HG03575 (cell line): Measurements from ENCODE around the gene HGFAC.

Source experiments
- ATAC-seq: cut with Tn5 transposase; IDR thresholded peaks from one replicate; pipeline ENCODE4 v1.9.1; 2021; ENCODE audit not compliant: unreplicated experiment, insufficient number of reproducible peaks, low FRiP score; ENCODE audit errors: extremely low read depth

HGFAC gene

DNA sequence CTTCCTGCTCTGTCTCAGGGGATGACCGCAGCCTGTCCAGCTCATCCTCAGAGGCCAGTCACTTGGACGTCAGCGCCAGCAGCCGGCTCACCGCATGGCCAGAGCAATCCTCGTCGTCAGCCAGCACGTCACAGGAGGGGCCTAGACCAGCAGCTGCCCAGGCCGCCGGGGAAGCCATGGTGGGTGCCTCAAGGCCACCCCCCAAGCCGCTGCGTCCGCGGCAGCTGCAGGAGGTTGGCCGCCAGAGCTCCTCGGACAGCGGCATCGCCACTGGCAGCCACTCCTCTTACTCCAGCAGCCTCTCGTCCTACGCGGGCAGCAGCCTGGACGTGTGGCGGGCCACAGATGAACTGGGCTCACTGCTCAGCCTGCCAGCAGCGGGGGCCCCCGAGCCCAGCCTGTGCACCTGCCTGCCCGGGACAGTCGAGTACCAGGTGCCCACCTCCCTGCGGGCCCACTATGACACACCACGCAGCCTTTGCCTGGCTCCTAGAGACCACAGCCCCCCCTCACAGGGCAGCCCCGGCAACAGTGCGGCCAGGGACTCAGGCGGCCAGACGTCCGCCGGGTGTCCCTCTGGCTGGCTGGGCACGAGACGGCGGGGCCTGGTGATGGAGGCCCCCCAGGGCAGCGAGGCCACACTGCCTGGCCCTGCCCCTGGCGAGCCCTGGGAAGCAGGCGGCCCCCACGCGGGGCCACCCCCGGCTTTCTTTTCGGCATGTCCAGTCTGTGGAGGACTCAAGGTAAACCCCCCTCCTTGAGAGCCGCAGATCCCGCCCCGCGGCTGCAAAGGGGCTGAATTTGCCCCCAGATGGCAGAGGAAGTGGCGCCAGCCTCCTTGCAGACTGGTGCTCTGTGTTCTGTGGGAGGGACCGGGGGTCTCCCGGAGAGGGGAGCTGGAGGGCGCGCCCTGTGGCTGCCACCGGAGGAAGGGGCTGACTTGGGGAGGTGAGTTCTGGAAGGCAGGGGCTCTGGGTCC, 51.3 kb downstream of the HGFAC start:
- no peak for ATAC-seq

DNA sequence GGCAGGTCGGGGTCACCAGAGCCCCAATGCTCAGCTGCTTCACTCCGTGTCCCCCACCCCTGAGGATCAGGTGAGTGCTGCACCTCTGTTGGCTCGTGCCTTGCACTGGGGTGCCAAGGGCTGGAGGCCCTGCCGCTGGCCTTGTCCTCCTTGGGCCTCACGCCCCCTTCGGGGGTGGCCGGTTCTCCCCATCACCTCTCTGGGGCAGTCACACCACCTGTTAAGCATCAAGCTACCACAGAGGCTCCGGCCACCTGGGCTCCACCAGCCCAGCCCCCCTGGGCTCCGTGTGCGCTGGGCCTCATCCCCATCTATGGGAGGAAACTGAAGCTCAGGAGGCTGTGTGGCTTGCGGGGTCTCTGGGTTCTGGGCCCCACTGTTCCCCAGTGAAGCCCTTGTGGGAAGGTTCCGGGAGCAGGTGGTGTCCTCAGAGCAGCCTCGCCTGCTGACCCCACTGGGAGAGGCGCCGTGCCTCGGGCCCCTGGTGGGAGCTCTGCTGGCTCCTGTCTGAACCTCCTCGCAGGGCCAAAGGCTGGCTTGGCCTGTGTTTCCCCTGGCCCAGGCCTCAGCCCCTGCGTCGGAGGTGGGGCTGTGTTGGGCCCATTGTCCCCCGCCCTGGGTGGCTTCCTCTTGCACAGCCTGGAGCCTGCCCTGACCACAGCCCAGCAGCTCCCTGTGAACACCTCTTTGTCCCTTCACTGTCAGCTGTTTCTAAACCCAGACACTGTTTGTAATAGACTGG, 52.1 kb downstream of the HGFAC start:
- ATAC-seq, result no peak

- ATAC-seq, result no peak
Measured at GRCh38 chr4:3494462-3494871, 52.7 kb downstream of the HGFAC start.

GRCh38 chr4:3495204-3495975, 53.6 kb downstream of the HGFAC start:
- ATAC-seq, result no peak

GRCh38 chr4:3496021-3496420, 54.3 kb downstream of the HGFAC start:
- no peak for ATAC-seq

GRCh38 chr4:3497095-3497494, 55.3 kb downstream of the HGFAC start:
- no peak for ATAC-seq

DNA sequence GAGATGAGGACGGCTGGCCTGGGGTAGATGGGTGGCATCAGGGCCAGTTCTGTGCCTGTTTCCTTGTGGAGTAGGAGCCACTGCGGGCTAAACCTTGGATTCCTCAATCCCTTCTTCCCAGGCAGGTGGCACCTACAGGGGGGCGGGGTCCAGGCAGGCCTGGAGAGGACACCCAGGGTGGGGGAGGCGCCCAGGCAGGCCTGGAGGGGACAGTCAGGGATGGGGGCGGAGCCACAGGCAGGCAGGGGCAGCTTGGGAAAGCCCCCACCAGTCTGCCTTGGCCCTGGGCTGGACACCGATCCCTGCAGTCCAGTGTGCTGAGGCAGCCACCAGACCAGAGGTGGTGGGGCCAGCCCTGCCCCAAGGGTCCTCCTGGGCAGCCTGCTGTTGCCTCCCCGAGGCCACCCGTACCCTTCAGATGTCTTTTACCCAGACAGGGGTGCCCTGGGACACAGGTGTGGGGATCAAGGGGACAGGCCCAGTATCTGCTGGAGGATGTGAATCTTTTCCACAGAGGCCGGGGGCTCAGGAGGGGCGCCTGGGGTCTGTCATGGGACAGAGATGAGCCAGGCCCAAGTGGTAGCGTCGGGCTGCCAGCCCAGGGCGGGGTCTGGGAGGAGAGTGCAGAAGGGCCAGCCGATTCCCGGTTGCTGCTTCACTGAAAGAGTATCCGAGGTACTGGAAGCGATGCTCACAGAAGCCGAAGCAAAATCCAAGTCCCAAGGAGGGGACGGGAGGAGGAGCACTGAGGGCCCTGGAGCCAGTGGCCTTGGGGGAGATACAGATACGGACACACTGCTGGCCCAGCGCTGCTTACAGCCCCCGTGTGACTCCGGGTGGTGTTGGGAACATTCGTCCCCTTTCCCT, 56.0 kb downstream of the HGFAC start:
- no peak for ATAC-seq

GRCh38 chr4:3498407-3498806, 56.6 kb downstream of the HGFAC start:
- ATAC-seq, result no peak
